PC-9 (cell line): Measurements from ENCODE around the gene ULBP3. TPM values are rescaled to one million over a fixed set of nuclear protein-coding genes. Genes with fewer than 3 reads are reported as not detected.
"Not testable (repeated sequence)": the region's sequence is repeated elsewhere in the genome, so short reads cannot be mapped to it uniquely, and the experiment has no call there.

Source experiments
- BruUV-seq: library from RNA; stranded (reverse); fragments of 400-500 nt; replicated peaks from 2 replicates; lab custom pipeline; 2021; lab: Mats Ljungman, UMichigan
- CTCF ChIA-PET: fragments of 300-600 bp; sonication (Branson Sonifier 250); formaldehyde crosslinking; loops from one replicate; lab custom pipeline; 2022; ENCODE audit warnings: antibody characterized with exemption; lab: Charles Lee
- POLR2A ChIA-PET: fragments of 300-600 bp; sonication (Branson Sonifier 250); formaldehyde crosslinking; loops from one replicate; lab custom pipeline; 2022; ENCODE audit warnings: antibody characterized with exemption; ENCODE audit not compliant: unreplicated experiment; lab: Charles Lee
- DNase-seq, 2 experiments: peaks; one replicate each; pipeline versions ENCODE4 v3.0.0 to v3.0.0-alpha.2; 2015 to 2022; ENCODE audit warnings: mixed read lengths in 1 of 2
- H2AFZ ChIP-seq: fragments of 200-600 bp; sonication (generic); 2 replicates; pipeline ENCODE4 v1.8.1; 2017; ENCODE audit warnings: antibody characterized with exemption
- H3F3A ChIP-seq: fragments of 200-600 bp; sonication (generic); 2 replicates; pipeline ENCODE4 v1.8.1; 2017; ENCODE audit warnings: antibody characterized with exemption, mild to moderate bottlenecking, low read depth; ENCODE audit not compliant: insufficient read depth
- H3K27ac ChIP-seq: fragments of 200-600 bp; sonication (generic); 2 replicates; pipeline ENCODE4 v1.6.1; 2016; ENCODE audit warnings: mixed run types
- H3K27me3 ChIP-seq: fragments of 200-600 bp; sonication (generic); 2 replicates; pipeline ENCODE4 v1.6.1; 2016; ENCODE audit warnings: low read depth, mixed run types; ENCODE audit not compliant: insufficient read depth
- H3K36me3 ChIP-seq: fragments of 200-600 bp; sonication (generic); 2 replicates; pipeline ENCODE4 v1.6.1; 2016; ENCODE audit warnings: low read depth, mixed run types
- H3K4me1 ChIP-seq: fragments of 200-600 bp; sonication (generic); replicated peaks from 2 replicates; pipeline ENCODE4 v1.6.1; 2016; ENCODE audit warnings: mixed run types; ENCODE audit not compliant: insufficient read depth
- H3K4me2 ChIP-seq: fragments of 200-600 bp; sonication (generic); 2 replicates; pipeline ENCODE4 v1.6.1; 2017; ENCODE audit warnings: mixed run types
- H3K4me3 ChIP-seq: fragments of 200-600 bp; sonication (generic); 2 replicates; pipeline ENCODE4 v1.6.1; 2016; ENCODE audit warnings: mixed run types
- H3K79me2 ChIP-seq: fragments of 200-600 bp; sonication (generic); 2 replicates; pipeline ENCODE4 v1.6.1; 2017; ENCODE audit warnings: low read depth, mixed run types
- H3K9me2 ChIP-seq: fragments of 200-600 bp; sonication (generic); 2 replicates; pipeline ENCODE4 v1.8.1; 2017; ENCODE audit warnings: mild to moderate bottlenecking; ENCODE audit not compliant: insufficient read depth
- H3K9me3 ChIP-seq: fragments of 200-600 bp; sonication (generic); 2 replicates; pipeline ENCODE4 v1.8.1; 2016; ENCODE audit warnings: low read depth; ENCODE audit not compliant: insufficient read depth
- H4K20me1 ChIP-seq: fragments of 200-600 bp; sonication (generic); 2 replicates; pipeline ENCODE4 v1.8.1; 2017; ENCODE audit not compliant: insufficient read depth
- intact Hi-C: fragments of 100-400 bp; cut with micrococcal nuclease; formaldehyde crosslinking; loops from one replicate; pipeline ENCODE4 v1.10.0; 2022; ENCODE audit not compliant: unreplicated experiment
- total RNA-seq: library from RNA; stranded (reverse); gene quantifications from 2 replicates; pipeline ENCODE4 v1.2.3, GENCODE V29; 2021

ULBP3 gene
- total RNA-seq, 1 experiment from 2014 or later = 4.2 TPM

GRCh38 chr6:150014623-150015280 lies 54.2 kb downstream of the ULBP3 start:
- H3K27ac ChIP-seq, H3F3A ChIP-seq, H3K27me3 ChIP-seq, H3K79me2 ChIP-seq, H3K4me1 ChIP-seq, H3K4me2 ChIP-seq, H3K4me3 ChIP-seq, POLR2A ChIA-PET, H3K36me3 ChIP-seq, H3K9me2 ChIP-seq, H2AFZ ChIP-seq, H3K9me3 ChIP-seq, BruUV-seq, DNase-seq, H4K20me1 ChIP-seq, CTCF ChIA-PET: not testable (repeated sequence)
- intact Hi-C loops = loop anchor here (1.0 to 5.0 kb wide), 2 partner anchors 80 to 383 kb away; no protein-coding TSS in a partner anchor

- H4K20me1 ChIP-seq, intact Hi-C loops, CTCF ChIA-PET, H3K9me3 ChIP-seq, POLR2A ChIA-PET, H2AFZ ChIP-seq, BruUV-seq, DNase-seq, H3K9me2 ChIP-seq, H3F3A ChIP-seq, H3K36me3 ChIP-seq, H3K27me3 ChIP-seq, H3K79me2 ChIP-seq, H3K4me1 ChIP-seq, H3K4me3 ChIP-seq, H3K27ac ChIP-seq, H3K4me2 ChIP-seq: not testable (repeated sequence)
Measured at GRCh38 chr6:150013785-150014622, 54.9 kb downstream of the ULBP3 start.

- H3F3A ChIP-seq, H3K4me3 ChIP-seq, H4K20me1 ChIP-seq, H3K4me1 ChIP-seq, H3K36me3 ChIP-seq, CTCF ChIA-PET, H3K27me3 ChIP-seq, H3K27ac ChIP-seq, DNase-seq, H3K9me3 ChIP-seq, intact Hi-C loops, H2AFZ ChIP-seq, H3K79me2 ChIP-seq, H3K4me2 ChIP-seq, POLR2A ChIA-PET, H3K9me2 ChIP-seq, BruUV-seq: not testable (repeated sequence)
Measured at GRCh38 chr6:150012846-150013784, 55.8 kb downstream of the ULBP3 start.

Other genes starting within 250 kb of the ULBP3 start
- gene LRP11, start 204.8 kb downstream of the ULBP3 start, total RNA-seq = 33.8 and 38.6 TPM in 2 replicates
- gene RAET1E, start 171.0 kb downstream of the ULBP3 start, total RNA-seq = 0.20 TPM in 1 of 2 replicates, not detected in the other
- 0.88 TPM in 1 of 2 replicates, not detected in the other for gene RAET1G, start 146.0 kb downstream of the ULBP3 start, total RNA-seq
- gene ULBP2, start 127.1 kb downstream of the ULBP3 start, total RNA-seq = 2.9 and 4.4 TPM in 2 replicates
- gene ULBP1, start 105.2 kb downstream of the ULBP3 start, total RNA-seq = 2.8 and 3.3 TPM in 2 replicates
- gene RAET1L, start 43.6 kb downstream of the ULBP3 start, total RNA-seq = 1.2 and 2.8 TPM in 2 replicates
- gene PPP1R14C, start 73.9 kb upstream of the ULBP3 start, total RNA-seq = 9.8 and 12.1 TPM in 2 replicates